ENCODE results near the gene LRRFIP1.

The LRRFIP1 gene

DNA sequence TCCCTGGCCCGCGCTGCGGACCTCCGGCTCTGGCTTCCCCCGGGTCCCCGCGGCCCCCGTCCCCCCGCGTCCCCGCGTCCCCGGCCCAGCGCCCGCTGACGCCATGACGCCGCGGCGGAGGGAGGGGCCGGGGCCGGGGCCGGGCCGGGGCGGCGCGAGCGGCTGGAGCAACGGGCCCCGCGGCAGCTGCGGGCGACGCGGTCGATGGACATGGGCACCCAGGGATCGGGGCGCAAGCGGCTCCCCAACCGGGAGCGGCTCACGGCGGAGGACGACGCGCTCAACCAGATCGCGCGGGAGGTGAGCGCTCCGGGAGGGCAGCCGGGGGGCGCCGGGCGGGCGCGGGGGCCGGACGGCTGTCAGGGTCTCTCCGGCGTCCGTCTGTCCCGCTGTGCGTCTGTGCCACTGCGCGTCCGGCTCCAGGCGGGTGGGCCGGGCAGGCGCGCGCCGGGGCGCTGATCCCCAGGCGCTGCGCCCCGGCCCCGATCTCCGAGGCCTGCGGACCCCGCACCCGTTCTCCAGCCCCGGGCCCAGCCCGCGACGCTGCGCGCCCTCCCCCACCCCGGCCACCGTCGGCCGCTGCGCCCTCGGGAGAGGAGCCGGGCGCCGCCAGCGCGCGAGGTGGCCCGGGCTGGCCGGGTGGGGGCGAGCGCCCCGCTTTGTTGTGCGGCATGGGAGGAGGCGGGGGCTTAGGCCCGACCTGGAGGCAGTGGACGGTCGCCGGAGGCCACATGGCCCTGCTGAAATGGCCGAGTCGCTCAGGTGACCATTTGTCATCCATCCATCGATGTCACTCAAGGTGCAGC is at the start of gene LRRFIP1:
Gene LRRFIP1 (plus strand): TSS at position 147 of the 806 bp plus-strand sequence. CDS start 58 bp downstream, at position 205.
- intact Hi-C loops (cut with DNase I), result no loop called here
- peak in 26 of 42 donors; percentile 8 to 68 (median 35) for DNase-seq

- DNase-seq, result peak in 1 of 42 donors; percentile 28
- intact Hi-C loops (cut with DNase I), result loop anchor here (5.0 kb wide), 1 partner anchor 164 kb away; no protein-coding TSS in a partner anchor
Observed at GRCh38 chr2:237577956-237578870, 49.2 kb upstream of the LRRFIP1 start.

- intact Hi-C loops (cut with DNase I), result no loop called here
Observed at GRCh38 chr2:237581326-237581725, 46.1 kb upstream of the LRRFIP1 start.

GRCh38 chr2:237581751-237582746 is 45.3 kb upstream of the LRRFIP1 start:
- peak in 35 of 42 donors; percentile 15 to 75 (median 48) for DNase-seq
- intact Hi-C loops (cut with DNase I), result no loop called here

More at GRCh38 chr2:237581326-237581725, 46.1 kb upstream of the LRRFIP1 start:
- DNase-seq, result no peak

DNA sequence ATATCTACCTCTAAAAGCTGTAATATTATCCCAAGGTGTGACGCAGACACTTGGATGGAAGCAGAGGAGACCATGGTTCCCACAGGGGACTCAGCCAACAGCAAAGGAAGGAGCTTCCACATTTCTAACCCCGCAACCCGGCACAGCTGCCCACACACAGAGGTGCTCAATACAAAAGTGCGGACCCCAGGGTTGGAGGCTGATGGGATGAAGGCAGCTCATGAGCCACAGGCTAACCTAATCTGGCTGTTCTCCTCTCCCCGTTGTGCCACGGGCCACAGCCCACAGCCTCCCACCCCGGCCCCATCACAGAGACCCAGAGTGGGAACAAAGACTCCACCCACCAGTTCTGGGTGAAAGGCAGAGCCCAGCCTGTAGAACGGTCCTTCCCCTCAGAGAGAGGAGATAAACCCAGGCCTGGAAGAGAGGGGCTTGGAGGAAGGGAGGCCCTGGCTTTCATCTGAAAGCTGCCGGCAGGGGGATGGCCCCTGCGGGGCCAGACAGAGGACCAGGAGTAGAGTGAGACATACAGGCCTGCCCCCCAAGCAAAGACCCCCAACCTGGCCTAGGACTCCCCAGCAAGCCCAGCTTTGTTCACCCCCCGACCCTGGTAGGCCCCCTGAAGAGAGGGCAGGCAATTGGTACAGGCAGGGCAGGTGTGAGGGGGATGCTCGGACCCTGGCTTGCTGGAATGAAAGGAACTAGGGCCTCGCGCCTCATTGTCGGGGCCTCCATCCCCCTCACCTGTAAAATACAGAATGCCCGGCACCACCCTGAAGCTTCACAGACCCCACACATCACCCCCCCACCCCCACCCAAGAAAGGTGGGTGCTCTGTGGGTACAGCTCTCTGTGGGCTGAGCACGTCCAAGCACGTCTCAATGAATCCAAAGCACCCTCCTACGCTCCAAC is 43.7 kb upstream of the LRRFIP1 start:
- no peak for DNase-seq
- intact Hi-C loops (cut with DNase I), result no loop called here

GRCh38 chr2:237585590-237586221 is 41.7 kb upstream of the LRRFIP1 start:
- intact Hi-C loops (cut with DNase I), result no loop called here
- peak in 1 of 42 donors; percentile 19 for DNase-seq

GRCh38 chr2:237588044-237588696 is 39.2 kb upstream of the LRRFIP1 start:
- intact Hi-C loops (cut with DNase I), result no loop called here
- peak in 2 of 42 donors; percentile 0 to 13 for DNase-seq

DNA sequence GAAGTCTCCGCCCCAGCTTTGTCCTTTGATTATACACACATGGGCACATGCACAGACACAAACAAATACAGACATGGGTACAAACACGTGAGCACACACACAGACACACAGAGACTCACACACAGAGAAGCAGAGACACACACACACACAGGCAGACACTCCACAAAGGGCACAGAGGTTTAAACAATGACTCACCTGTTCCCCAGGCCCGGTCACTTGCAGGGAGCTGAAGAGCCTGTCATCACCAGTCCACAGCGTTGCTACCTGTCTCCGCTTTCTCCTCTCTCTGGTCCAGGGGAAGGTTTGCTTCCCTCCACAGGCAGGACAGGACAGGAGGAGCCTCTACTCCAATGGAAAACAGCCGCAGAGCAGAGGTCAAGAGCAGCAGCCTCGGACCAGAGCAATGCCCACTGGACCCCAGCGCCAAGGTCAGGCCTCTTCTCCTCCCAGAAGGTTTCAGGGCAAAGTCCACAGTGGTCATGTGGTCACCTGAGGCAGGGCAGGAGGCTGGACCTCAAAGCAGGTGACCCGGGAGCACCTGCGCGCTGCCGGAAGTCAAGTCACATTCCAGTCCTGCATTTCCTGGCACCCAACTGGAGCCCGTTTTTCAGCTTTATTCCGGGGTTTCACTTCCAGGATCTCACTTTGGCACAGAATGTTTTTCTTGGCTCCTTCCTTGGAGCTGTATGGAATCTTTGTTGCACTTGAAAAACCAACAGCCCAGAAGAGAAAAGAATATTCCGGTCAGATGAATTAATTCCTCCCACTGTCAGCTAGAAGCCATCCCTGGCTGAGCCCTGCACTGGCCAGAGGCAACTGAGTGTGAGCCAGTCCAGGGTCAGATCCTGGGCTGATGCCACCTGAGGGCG is 36.9 kb upstream of the LRRFIP1 start, which contains the start of gene RAB17:
Gene RAB17 (minus strand): TSS at position 463 of the 869 bp plus-strand sequence. CDS start 4,580 bp downstream, outside the sequence.
- DNase-seq, result peak in 1 of 42 donors; percentile 14
- intact Hi-C loops (cut with DNase I), result no loop called here

- DNase-seq, result peak in 38 of 42 donors; percentile 23 to 86 (median 56)
- intact Hi-C loops (cut with DNase I), result no loop called here
Observed at GRCh38 chr2:237591141-237591881, 36.1 kb upstream of the LRRFIP1 start.

DNA sequence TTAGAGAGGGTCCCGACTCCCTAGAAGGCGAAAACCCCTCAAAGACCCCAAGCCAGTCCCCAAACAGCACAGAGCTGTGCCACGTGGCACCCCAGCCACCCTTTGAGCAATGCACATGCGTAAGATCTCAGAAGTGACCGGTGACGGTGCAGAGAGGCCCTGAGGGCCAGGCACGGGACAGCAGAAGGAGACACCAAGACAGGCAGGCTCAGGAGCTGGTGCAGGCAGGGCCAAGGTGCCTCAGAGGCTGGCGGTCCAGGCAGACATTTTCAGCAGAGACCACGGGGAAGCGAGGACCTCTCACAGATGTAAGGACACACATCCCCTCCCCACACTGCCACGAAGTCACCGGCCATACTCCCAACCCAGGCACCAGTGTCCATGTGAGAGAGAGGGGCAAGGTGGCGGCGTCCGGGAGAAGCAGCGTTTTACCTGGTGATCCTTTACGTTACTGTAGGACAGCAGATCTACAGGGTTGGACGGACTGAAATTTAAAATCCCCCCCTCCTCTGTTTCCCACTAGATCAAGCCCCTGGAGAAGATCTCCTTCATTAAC is 34.9 kb upstream of the LRRFIP1 start:
- peak in 1 of 42 donors; percentile 14 for DNase-seq
- intact Hi-C loops (cut with DNase I), result no loop called here

DNA sequence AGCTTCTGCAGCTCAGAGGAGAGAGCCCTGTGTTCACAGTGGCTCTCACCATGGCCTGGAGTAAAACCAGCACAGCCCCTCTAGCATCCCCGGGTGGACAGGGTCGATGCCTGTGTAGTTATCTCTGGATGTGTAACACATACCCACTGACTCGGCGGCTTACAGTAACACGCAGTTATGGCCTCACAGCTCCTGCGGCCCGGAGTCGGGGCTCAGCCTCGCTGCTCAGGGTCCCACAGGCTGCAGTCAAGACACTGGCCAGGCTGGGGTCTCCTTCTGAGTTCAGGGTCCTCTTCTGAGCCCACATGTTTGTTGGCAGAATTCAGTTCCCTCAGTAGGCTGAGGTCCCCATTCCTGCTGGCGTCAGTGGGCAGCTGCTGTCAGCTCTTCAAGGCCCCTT is 34.4 kb upstream of the LRRFIP1 start:
- intact Hi-C loops (cut with DNase I), result no loop called here
- no peak for DNase-seq

DNA sequence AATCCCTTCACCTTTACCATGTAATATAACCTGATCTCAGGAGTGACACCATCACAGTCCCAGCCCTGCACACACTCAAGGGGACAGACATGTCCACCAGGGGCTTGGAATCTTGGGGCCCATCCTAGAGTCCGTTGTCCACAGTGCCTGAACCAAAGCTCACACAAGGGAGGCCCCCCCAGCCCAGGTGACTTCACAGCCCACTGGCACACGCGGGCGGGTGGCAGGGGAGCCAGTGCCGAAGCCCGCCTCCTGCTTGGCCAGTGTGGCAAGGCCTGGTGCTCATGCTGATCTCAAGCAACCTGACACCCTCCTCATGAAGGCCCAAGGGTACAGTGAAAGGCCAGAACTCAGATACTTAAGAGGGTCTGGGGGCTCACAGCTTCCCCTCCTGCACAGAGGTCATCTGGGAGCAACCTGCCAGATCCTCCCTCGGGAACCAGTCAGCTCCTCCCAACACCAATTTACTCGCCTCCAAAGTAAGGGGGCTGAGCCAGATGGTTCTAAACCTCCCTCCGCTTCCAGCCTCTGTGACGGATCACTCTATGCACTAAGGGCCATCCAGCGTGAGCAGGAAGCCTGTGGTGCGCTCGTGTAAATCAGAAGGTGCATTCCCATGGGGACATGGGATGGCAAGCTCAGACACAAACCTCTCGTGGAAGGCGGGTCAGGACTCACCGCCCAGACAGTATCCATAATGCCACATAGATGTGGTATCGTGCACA is 33.6 kb upstream of the LRRFIP1 start:
- intact Hi-C loops (cut with DNase I), result no loop called here
- peak in 2 of 42 donors; percentile 6 to 9 for DNase-seq

DNA sequence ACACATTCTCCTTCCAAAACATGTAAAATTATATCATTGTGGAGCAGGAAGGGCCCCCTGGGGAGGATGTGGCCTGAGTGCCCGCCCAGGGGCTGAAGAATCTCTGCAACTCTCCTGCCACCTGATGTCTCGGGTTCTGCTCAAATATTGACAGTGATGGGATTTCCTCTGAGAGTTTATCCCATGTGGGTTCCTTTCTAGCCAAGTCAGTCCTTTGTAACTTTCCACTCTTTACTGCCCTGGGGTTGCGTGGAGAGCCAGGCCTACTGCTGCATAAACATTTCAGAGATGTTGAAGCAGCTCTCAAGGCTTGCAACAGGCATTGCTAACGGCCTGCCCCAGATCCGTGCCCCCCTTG is 32.9 kb upstream of the LRRFIP1 start:
- intact Hi-C loops (cut with DNase I), result no loop called here
- DNase-seq, result peak in 1 of 42 donors; percentile 2
